Spleen (tissue), 11 donors: ENCODE data around the gene IGFL4. TPM values are rescaled to one million over a fixed set of nuclear protein-coding genes. Genes with fewer than 3 reads are reported as not detected.

Experiments
- DNase-seq: peaks from one replicate; pipeline ENCODE4 v3.0.0-alpha.2; 2020
- H3K27ac ChIP-seq, 8 donors: fragments of 200-600 bp; sonication (generic) in 7 of 8; 1 replicate in 4 of 8; 2 replicates in 4 of 8; pipeline versions ENCODE4 v1.5.0 to v1.8.0; 2016 to 2021; ENCODE audit warnings: inconsistent platforms in 4 of 8, mild to moderate bottlenecking in 4 of 8, moderate library complexity in 1 of 8
- H3K27me3 ChIP-seq, 7 donors: fragments of 200-600 bp; sonication (generic) in 6 of 7; replicated peaks in 1 of 7; 1 replicate in 4 of 7; 2 replicates in 3 of 7; pipeline versions ENCODE4 v1.5.0 to v1.8.0; 2016 to 2021; ENCODE audit warnings: inconsistent platforms in 3 of 7, mild to moderate bottlenecking in 1 of 7
- H3K36me3 ChIP-seq, 6 donors: fragments of 200-600 bp; sonication (generic) in 5 of 6; 1 replicate in 4 of 6; 2 replicates in 2 of 6; pipeline versions ENCODE4 v1.5.0 to v1.8.0; 2016 to 2021; ENCODE audit warnings: inconsistent platforms in 2 of 6
- H3K4me1 ChIP-seq, 6 donors: fragments of 200-600 bp; sonication (generic) in 5 of 6; 1 replicate in 3 of 6; 2 replicates in 3 of 6; pipeline versions ENCODE4 v1.5.0 to v1.8.0; 2016 to 2021; ENCODE audit warnings: inconsistent platforms in 3 of 6
- H3K4me3 ChIP-seq, 8 donors: fragments of 200-600 bp; sonication (generic) in 7 of 8; 1 replicate in 4 of 8; 2 replicates in 4 of 8; pipeline versions ENCODE4 v1.5.0 to v1.8.0; 2016 to 2021; ENCODE audit warnings: inconsistent platforms in 4 of 8, mild to moderate bottlenecking in 4 of 8, moderate library complexity in 2 of 8
- H3K9me3 ChIP-seq, 8 donors: fragments of 200-600 bp; sonication (generic) in 7 of 8; 1 replicate in 4 of 8; 2 replicates in 4 of 8; pipeline versions ENCODE4 v1.5.0 to v1.8.0; 2016 to 2021; ENCODE audit warnings: inconsistent platforms in 4 of 8
- CTCF ChIP-seq, 11 experiments: fragments of 200-600 bp in 7 of 11; fragments of 450-650 bp in 4 of 11; sonication (generic) in 4 of 11; IDR thresholded peaks in 8 of 11; conservative IDR thresholded peaks in 3 of 11; 1 replicate in 7 of 11; 2 replicates in 4 of 11; pipeline versions ENCODE4 v1.4.0 to v1.8.0; 2016 to 2021; ENCODE audit warnings: antibody characterized with exemption in 11 of 11, inconsistent platforms in 4 of 11, mild to moderate bottlenecking in 1 of 11
- POLR2A ChIP-seq, 3 donors: fragments of 450-650 bp; IDR thresholded peaks; one replicate each; pipeline ENCODE4 v1.5.1; 2017; ENCODE audit warnings: antibody characterized with exemption in 3 of 3, mild to moderate bottlenecking in 1 of 3
- POLR2AphosphoS5 ChIP-seq, 3 donors: sonication (generic); formaldehyde crosslinking; IDR thresholded peaks; one replicate each; pipeline ENCODE4 v1.5.1; 2017; ENCODE audit warnings: antibody characterized with exemption in 3 of 3
- WGBS, 5 donors: extraction: QIAGEN DNeasy Blood & Tissue Kit in 3 of 5; methylation state at CpG; one replicate each; pipeline versions ENCODE4 v1.1.5 to v1.1.7; 2013 to 2018; 5-methylcytosine and 5-hydroxymethylcytosine counted together
- intact Hi-C: fragments of 100-400 bp; cut with DNase I; formaldehyde crosslinking; loops from one replicate; pipeline ENCODE4 v1.15.0; 2023; ENCODE audit warnings: low total_unique reads
- polyA plus RNA-seq, 3 donors: library from polyadenylated mRNA; stranded (reverse); fragments of 200-250 nt; gene quantifications; one replicate each; pipeline ENCODE4 v1.2.1, GENCODE V29; 2013
- total RNA-seq, 7 donors: library from RNA; depleted of rRNA in 3 of 7; stranded (reverse); fragments of >200 nt in 3 of 7; fragmentation: NEBNext Ultra II Directional in 4 of 7; extraction: Animal tissue kit (Norgen Biotek cat#: 25700) in 4 of 7; gene quantifications; one replicate each; pipeline versions ENCODE4 v1.1.0 to v1.2.1, GENCODE V29; 2016 to 2021
- donor health status: healthy with polysubstance abuse.
- donor health status: DM: no; HTN: no; CAD: no; lungs with moderate emphysema.
- donor health status: DM: no; HTN: no; CAD: no.
- donor health status: Bipolar disorder and iron deficiency.
- donor health status: healthy.
- donor health status: DM: no; HTN: no; CAD: no.
- donor health status: DM: yes; HTN: yes; CAD: no.

Gene IGFL4
- total and polyA plus RNA-seq, 10 donors = 0.03 TPM; not detected in 8

DNA sequence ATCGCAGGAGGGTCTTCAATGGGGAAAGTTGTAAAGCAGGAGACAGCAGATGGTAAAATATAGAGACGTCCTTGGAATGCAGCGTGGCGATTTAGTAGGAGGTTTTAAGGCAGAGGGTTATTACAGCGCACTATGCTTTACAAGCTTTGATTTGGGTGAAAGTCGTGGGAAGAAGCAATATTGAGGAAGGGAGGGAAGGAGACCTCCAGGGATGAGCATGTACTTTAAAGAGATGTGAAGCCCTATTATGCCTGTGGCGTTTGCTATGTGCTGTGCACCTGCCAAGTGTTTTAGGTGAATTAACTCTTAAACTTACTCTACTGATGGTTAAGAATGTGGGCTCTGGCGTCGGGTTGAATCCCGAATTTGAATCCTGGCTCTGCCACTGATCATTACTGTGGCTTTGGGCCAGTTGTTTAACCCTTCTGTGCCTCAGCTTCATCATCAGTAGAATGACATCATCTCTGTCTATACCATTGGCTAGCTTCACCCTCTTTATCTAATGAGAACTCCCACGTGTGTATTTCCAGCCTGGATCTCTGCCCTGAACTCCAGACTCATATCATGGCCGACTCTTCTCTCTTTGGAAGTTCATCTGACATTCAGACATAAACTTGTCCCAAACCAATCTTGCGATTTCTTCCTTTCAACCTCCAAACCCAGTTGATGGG is 45.0 kb downstream of the IGFL4 start:
- WGBS, 5 donors = 19 to 23% (median 21%) methylated on average over 13 of the region's 13 CpGs
- DNase-seq = no peak
- Histone ChIP-seq H3K4me1 (peaks cover 11 to 44% (median 34%) of the 10 kb centered on the region in 6 donors), H3K4me3 (peak overlapping the region; percentile 39 to 79 (median 63)), H3K27me3 (peaks cover 0 to 15% (median 0%) of the 10 kb centered on the region in 7 donors), H3K9me3 (no peaks in the 10 kb centered on the region), H3K27ac (peak overlapping the region; percentile 36 to 91 (median 84)), H3K36me3 (peaks cover 0 to 12% (median 0%) of the 10 kb centered on the region in 6 donors)
- intact Hi-C loops = no loop called here
- no peak for TF ChIP-seq POLR2AphosphoS5 (IDR thresholded peaks at IDR 0.05)
- TF ChIP-seq POLR2A (IDR thresholded peaks at IDR 0.05) = no peak
- no peak for TF ChIP-seq CTCF (IDR thresholded peaks at IDR 0.05 in 8 of 11, conservative IDR thresholded peaks at IDR 0.05 in 3 of 11)

DNA sequence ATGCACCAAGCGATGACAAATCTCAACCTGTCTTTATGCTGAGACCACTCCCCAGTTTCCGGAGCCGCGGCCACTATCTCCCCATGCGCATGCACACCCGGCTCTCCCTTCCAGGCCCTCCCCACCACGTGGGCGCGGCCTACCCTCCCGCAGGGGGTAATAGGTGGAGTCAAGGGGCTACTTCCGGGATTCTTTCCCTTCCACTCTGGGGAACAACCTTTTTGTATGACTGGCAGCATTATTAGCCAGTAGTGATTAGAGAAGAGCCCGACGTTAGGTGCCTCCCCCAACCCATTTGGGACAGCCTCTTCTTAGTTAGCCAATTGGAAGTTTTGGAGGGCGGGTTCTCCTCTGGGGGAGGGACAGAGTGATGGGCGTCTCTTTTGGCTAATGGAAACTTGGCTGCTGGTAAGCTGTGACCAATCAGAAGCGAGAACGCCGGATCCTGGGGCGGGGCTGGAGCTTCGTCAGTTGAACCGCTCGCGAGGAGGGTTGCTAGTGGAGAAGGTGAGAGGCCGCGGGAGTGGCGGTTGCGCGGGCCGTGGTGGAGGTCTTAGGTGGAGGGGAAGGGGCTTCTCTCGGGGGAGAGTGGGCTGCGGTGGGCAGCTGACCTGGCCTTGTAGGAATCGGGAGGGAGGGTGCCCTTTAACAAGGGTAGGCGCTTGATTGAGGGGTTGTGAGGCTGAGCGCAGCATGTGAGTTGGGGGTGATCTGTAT is 45.6 kb downstream of the IGFL4 start, which contains the start of gene CCDC61:
CCDC61 (plus strand) TSS at position 470 of the 717 bp plus-strand sequence. CDS start 7,552 bp downstream, outside the sequence.
- peak; percentile 97 for DNase-seq
- intact Hi-C loops = no loop called here
- Histone ChIP-seq H3K9me3 (no peaks in the 10 kb centered on the region), H3K36me3 (peaks cover 0 to 12% (median 0%) of the 10 kb centered on the region in 6 donors), H3K4me1 (peaks cover 7 to 37% (median 27%) of the 10 kb centered on the region in 6 donors), H3K27me3 (peaks cover 0 to 14% (median 0%) of the 10 kb centered on the region in 7 donors), H3K27ac (peak within 1 kb of the TSS; percentile 36 to 91 (median 84)), H3K4me3 (peak within 1 kb of the TSS; percentile 53 to 79 (median 63))
- WGBS, 5 donors = 0 to 1% (median 1%) methylated on average over 32 to 34 of the region's 34 CpGs
- TF ChIP-seq POLR2A (IDR thresholded peaks at IDR 0.05) (peak; percentile 38 to 79 (median 52)), CTCF (IDR thresholded peaks at IDR 0.05 in 8 of 11, conservative IDR thresholded peaks at IDR 0.05 in 3 of 11) (peak in 2 of 11 experiments; percentile 30 to 44), POLR2AphosphoS5 (IDR thresholded peaks at IDR 0.05) (peak; percentile 88 to 94 (median 89))

DNA sequence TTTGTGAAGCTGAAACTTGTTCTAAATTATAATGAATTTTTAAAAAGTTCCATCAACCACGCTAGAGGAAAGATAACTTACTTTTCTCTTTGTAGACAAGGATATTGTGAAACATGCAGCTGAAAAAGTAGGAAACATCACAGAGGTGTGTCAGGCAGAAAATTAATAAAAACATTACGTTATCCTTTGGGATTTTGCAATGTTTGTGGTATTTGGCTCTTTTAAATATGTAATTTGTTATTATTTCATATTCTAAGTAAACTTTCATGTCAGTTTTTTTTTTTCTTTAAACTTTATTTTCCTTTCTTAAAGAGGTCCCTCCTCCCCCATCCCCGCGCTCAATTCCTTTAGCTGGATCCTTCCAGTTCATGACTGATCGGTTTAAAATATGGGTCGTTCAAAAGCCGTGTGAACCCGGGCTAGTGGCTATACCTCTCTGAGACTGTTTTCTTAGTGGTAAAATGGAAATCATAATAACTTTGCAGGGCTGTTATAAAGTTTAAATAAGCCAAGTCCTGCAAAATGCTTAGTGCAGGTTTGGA is 46.3 kb downstream of the IGFL4 start:
- Histone ChIP-seq H3K27me3 (peaks cover 0 to 14% (median 0%) of the 10 kb centered on the region in 7 donors), H3K36me3 (peaks cover 0 to 12% (median 0%) of the 10 kb centered on the region in 6 donors), H3K9me3 (no peaks in the 10 kb centered on the region), H3K27ac (peak overlapping the region in 4 of 8 donors; percentile 18 to 90 (median 46)), H3K4me3 (peak overlapping the region; percentile 47 to 79 (median 62)), H3K4me1 (peaks cover 4 to 31% (median 21%) of the 10 kb centered on the region in 6 donors)
- TF ChIP-seq CTCF (IDR thresholded peaks at IDR 0.05 in 8 of 11, conservative IDR thresholded peaks at IDR 0.05 in 3 of 11) = no peak
- no peak for TF ChIP-seq POLR2AphosphoS5 (IDR thresholded peaks at IDR 0.05)
- TF ChIP-seq POLR2A (IDR thresholded peaks at IDR 0.05) = no peak
- no peak for DNase-seq
- 7 to 14% (median 9%) methylated on average over 8 of the region's 8 CpGs for WGBS, 5 donors
- intact Hi-C loops = no loop called here
